Esophagus squamous epithelium (tissue), 4 donors: ENCODE data around the gene TTYH2.

ENCODE experiments used
- POLR2A ChIP-seq, 4 donors: fragments of 450-650 bp; IDR thresholded peaks; one replicate each; pipeline ENCODE4 v1.6.1; 2017; ENCODE audit warnings: antibody characterized with exemption in 4 of 4, mild to moderate bottlenecking in 4 of 4, moderate library complexity in 3 of 4
- TF ChIP-seq, protein P1 (sequence below), 6 experiments: fragments of 450-650 bp in 4 of 6; fragments of 200-600 bp in 2 of 6; sonication (generic) in 2 of 6; IDR thresholded peaks; one replicate each; pipeline ENCODE4 v1.5.1; 2016 to 2019; ENCODE audit warnings: antibody characterized with exemption in 6 of 6, mild to moderate bottlenecking in 4 of 6, moderate library complexity in 4 of 6

- TF ChIP-seq, protein P1, sequence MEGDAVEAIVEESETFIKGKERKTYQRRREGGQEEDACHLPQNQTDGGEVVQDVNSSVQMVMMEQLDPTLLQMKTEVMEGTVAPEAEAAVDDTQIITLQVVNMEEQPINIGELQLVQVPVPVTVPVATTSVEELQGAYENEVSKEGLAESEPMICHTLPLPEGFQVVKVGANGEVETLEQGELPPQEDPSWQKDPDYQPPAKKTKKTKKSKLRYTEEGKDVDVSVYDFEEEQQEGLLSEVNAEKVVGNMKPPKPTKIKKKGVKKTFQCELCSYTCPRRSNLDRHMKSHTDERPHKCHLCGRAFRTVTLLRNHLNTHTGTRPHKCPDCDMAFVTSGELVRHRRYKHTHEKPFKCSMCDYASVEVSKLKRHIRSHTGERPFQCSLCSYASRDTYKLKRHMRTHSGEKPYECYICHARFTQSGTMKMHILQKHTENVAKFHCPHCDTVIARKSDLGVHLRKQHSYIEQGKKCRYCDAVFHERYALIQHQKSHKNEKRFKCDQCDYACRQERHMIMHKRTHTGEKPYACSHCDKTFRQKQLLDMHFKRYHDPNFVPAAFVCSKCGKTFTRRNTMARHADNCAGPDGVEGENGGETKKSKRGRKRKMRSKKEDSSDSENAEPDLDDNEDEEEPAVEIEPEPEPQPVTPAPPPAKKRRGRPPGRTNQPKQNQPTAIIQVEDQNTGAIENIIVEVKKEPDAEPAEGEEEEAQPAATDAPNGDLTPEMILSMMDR (IDR thresholded peaks at IDR 0.05) = no peak
- TF ChIP-seq POLR2A (IDR thresholded peaks at IDR 0.05) = no peak
Measured at GRCh38 chr17:74224959-74225725, 11.8 kb downstream of the TTYH2 start.
